ENCODE results near the gene OR52D1. TPM values are rescaled to one million over a fixed set of nuclear protein-coding genes. Genes with fewer than 3 reads are reported as not detected.

Gene OR52D1
- total RNA-seq, 2 donors from 2014 or later: not detected

GRCh38 chr11:5528495-5528894 lies 40.0 kb downstream of the OR52D1 start:
- Histone ChIP-seq H3K4me1 (no peaks in the 10 kb centered on the region), H3K36me3 (no peaks in the 10 kb centered on the region), H3K4me3 (no peak overlapping the region), H3K9me3 (no peaks in the 10 kb centered on the region), H3K27ac (no peak overlapping the region), H3K27me3 (no peaks in the 10 kb centered on the region)
- TF ChIP-seq, protein P1, sequence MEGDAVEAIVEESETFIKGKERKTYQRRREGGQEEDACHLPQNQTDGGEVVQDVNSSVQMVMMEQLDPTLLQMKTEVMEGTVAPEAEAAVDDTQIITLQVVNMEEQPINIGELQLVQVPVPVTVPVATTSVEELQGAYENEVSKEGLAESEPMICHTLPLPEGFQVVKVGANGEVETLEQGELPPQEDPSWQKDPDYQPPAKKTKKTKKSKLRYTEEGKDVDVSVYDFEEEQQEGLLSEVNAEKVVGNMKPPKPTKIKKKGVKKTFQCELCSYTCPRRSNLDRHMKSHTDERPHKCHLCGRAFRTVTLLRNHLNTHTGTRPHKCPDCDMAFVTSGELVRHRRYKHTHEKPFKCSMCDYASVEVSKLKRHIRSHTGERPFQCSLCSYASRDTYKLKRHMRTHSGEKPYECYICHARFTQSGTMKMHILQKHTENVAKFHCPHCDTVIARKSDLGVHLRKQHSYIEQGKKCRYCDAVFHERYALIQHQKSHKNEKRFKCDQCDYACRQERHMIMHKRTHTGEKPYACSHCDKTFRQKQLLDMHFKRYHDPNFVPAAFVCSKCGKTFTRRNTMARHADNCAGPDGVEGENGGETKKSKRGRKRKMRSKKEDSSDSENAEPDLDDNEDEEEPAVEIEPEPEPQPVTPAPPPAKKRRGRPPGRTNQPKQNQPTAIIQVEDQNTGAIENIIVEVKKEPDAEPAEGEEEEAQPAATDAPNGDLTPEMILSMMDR (IDR thresholded peaks at IDR 0.05): no peak
- DNase-seq (ENCODE audit: low spot score): no peak

- TF ChIP-seq, protein P1 (IDR thresholded peaks at IDR 0.05): no peak
- no peak for DNase-seq (ENCODE audit: low spot score)
- H3K4me3 ChIP-seq: no peak overlapping the region
- no peaks in the 10 kb centered on the region for H3K27me3 ChIP-seq
- H3K27ac ChIP-seq: no peak overlapping the region
- H3K9me3 ChIP-seq: no peaks in the 10 kb centered on the region
- H3K36me3 ChIP-seq: no peaks in the 10 kb centered on the region
- no peaks in the 10 kb centered on the region for H3K4me1 ChIP-seq
Observed at GRCh38 chr11:5531053-5531831, 42.8 kb downstream of the OR52D1 start.

GRCh38 chr11:5534046-5534445 lies 45.6 kb downstream of the OR52D1 start:
- H3K4me1 ChIP-seq: no peaks in the 10 kb centered on the region
- no peaks in the 10 kb centered on the region for H3K36me3 ChIP-seq
- no peak overlapping the region for H3K27ac ChIP-seq
- H3K4me3 ChIP-seq: no peak overlapping the region
- TF ChIP-seq, protein P1 (IDR thresholded peaks at IDR 0.05): no peak
- DNase-seq (ENCODE audit: low spot score): no peak
- H3K27me3 ChIP-seq: no peaks in the 10 kb centered on the region
- H3K9me3 ChIP-seq: no peaks in the 10 kb centered on the region

DNA sequence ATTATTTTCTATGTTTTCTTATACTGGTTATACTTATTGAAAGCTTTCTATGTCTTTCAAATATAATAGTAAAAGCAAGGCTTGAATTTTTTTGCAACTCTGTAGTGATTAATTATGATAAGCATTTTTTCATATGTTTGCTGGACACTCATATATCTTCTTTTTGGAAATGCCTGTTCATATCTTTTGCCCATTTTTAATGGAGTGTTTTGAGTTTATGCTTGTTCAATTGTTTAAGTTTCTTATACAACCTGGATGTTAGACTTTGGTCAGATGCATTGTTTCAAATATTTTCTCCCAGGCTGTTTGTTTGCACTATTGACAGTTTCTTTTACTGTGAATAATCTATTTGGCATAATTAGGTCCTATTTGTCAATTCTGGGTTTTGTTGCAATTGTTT lies 48.0 kb downstream of the OR52D1 start:
- TF ChIP-seq, protein P1 (IDR thresholded peaks at IDR 0.05): no peak
- Histone ChIP-seq H3K9me3 (no peaks in the 10 kb centered on the region), H3K36me3 (no peaks in the 10 kb centered on the region), H3K4me3 (no peak overlapping the region), H3K27me3 (no peaks in the 10 kb centered on the region), H3K4me1 (no peaks in the 10 kb centered on the region), H3K27ac (no peak overlapping the region)
- DNase-seq (ENCODE audit: low spot score): no peak

Other genes starting within 250 kb of the OR52D1 start
- not detected for gene HBG1, start 238.8 kb upstream of the OR52D1 start, total RNA-seq
- gene HBG2, start 233.9 kb upstream of the OR52D1 start, total RNA-seq: under 1 TPM in 1 of 2 donors, not detected in 1; 0.90 TPM
- not detected for gene HBE1, start 218.7 kb upstream of the OR52D1 start, total RNA-seq
- not detected for gene OR51B4, start 186.7 kb upstream of the OR52D1 start, total RNA-seq
- not detected for gene OR51B2, start 164.4 kb upstream of the OR52D1 start, total RNA-seq
- not detected for gene OR51B5, start 145.2 kb upstream of the OR52D1 start, total RNA-seq
- not detected for gene OR51B6, start 137.2 kb upstream of the OR52D1 start, total RNA-seq
- gene OR51M1, start 104.9 kb upstream of the OR52D1 start, total RNA-seq: not detected
- not detected for gene OR51Q1, start 66.6 kb upstream of the OR52D1 start, total RNA-seq
- gene OR51I1, start 47.2 kb upstream of the OR52D1 start, total RNA-seq: not detected
- not detected for gene OR51I2, start 39.4 kb upstream of the OR52D1 start, total RNA-seq
- gene UBQLN3, start 21.3 kb downstream of the OR52D1 start, total RNA-seq: not detected
- gene UBQLNL, start 28.0 kb downstream of the OR52D1 start, total RNA-seq: under 1 TPM in 1 of 2 donors, not detected in 1; 0.30 TPM
- not detected for gene OR52H1, start 59.9 kb downstream of the OR52D1 start, total RNA-seq
- gene OR52B6, start 92.2 kb downstream of the OR52D1 start, total RNA-seq: not detected
- gene TRIM6, start 108.0 kb downstream of the OR52D1 start, total RNA-seq: 1 to 10 TPM; 1.3 TPM
- 1 to 10 TPM; 1.4 to 3.8 TPM for gene TRIM34, start 136.3 kb downstream of the OR52D1 start, total RNA-seq
- 10 to 100 TPM in 1 of 2 donors, 1 to 10 TPM in 1; 7.9 to 10.0 TPM for gene TRIM5, start 196.4 kb downstream of the OR52D1 start, total RNA-seq
- gene TRIM22, start 201.1 kb downstream of the OR52D1 start, total RNA-seq: 10 to 100 TPM in 1 of 2 donors, 1 to 10 TPM in 1; 7.6 to 12.8 TPM
- gene OR56B1, start 247.8 kb downstream of the OR52D1 start, total RNA-seq: not detected

Measured in right atrium auricular region (tissue), 2 donors.